Adrenal gland (tissue), 5 donors: ENCODE results near the gene AGAP1.

Source experiments
- POLR2A ChIP-seq, 2 donors: fragments of 450-650 bp; IDR thresholded peaks; one replicate each; pipeline ENCODE4 v1.6.1; 2017; ENCODE audit warnings: antibody characterized with exemption in 2 of 2, mild to moderate bottlenecking in 2 of 2, moderate library complexity in 1 of 2
- TF ChIP-seq, protein P1 (sequence below), 6 experiments: fragments of 450-650 bp in 4 of 6; fragments of 200-600 bp in 2 of 6; sonication (generic) in 1 of 6; IDR thresholded peaks; 1 replicate in 5 of 6; 2 replicates in 1 of 6; pipeline versions ENCODE4 v1.5.1 to v1.8.0; 2016 to 2021; ENCODE audit warnings: antibody characterized with exemption in 6 of 6, mild to moderate bottlenecking in 2 of 6, moderate library complexity in 1 of 6
- donor health status: DM: no; HTN: no; CAD: no.

DNA sequence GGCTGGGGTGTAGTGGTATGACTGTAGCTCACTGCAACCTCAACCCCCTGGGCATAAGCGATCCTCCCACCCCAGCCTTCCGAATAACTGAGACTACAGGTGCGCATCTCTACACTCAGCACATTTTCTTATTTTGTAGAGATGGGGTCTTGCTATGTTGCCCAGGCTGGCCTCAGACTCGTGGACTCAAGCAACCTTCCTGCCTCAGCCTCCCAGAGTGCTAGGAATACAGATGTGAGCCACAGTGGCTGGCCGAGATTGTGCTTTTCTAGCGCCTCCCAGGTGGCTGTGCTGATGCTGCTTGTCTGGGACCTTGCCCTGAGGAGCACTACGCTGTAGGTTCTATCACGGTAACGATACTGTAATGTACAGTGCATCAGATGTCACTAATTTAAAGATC, 155.6 kb downstream of the AGAP1 start:
- TF ChIP-seq, protein P1, sequence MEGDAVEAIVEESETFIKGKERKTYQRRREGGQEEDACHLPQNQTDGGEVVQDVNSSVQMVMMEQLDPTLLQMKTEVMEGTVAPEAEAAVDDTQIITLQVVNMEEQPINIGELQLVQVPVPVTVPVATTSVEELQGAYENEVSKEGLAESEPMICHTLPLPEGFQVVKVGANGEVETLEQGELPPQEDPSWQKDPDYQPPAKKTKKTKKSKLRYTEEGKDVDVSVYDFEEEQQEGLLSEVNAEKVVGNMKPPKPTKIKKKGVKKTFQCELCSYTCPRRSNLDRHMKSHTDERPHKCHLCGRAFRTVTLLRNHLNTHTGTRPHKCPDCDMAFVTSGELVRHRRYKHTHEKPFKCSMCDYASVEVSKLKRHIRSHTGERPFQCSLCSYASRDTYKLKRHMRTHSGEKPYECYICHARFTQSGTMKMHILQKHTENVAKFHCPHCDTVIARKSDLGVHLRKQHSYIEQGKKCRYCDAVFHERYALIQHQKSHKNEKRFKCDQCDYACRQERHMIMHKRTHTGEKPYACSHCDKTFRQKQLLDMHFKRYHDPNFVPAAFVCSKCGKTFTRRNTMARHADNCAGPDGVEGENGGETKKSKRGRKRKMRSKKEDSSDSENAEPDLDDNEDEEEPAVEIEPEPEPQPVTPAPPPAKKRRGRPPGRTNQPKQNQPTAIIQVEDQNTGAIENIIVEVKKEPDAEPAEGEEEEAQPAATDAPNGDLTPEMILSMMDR (IDR thresholded peaks at IDR 0.05) = no peak
- no peak for TF ChIP-seq POLR2A (IDR thresholded peaks at IDR 0.05)
